Astrocyte (in vitro differentiated cells and primary cell): ENCODE measurements around the gene SERPINB6. TPM values are rescaled to one million over a fixed set of nuclear protein-coding genes. Genes with fewer than 3 reads are reported as not detected.

ENCODE experiments used
- DNase-seq: peaks from one replicate; pipeline ENCODE4 v3.0.0-alpha.2; 2010; ENCODE audit warnings: low read depth
- FAIRE-seq: peaks from 2 replicates; lab custom pipeline; 2011; peaks lifted over from hg19 to GRCh38; lab: Jason Lieb, UNC
- H2AFZ ChIP-seq: 2 replicates; pipeline ENCODE4 v1.6.0; 2012; ENCODE audit warnings: low read depth, low read length, inconsistent platforms
- H3K27ac ChIP-seq: 2 replicates; pipeline ENCODE4 v1.5.1; 2011; ENCODE audit warnings: low read depth, low read length, inconsistent platforms
- H3K27me3 ChIP-seq: 2 replicates; pipeline ENCODE4 v1.6.0; 2011; ENCODE audit warnings: low read length, inconsistent platforms; ENCODE audit not compliant: insufficient read depth
- H3K36me3 ChIP-seq: 2 replicates; pipeline ENCODE4 v1.5.1; 2011; ENCODE audit warnings: low read length, inconsistent platforms; ENCODE audit not compliant: insufficient read depth
- H3K4me1 ChIP-seq: 2 replicates; pipeline ENCODE4 v1.5.1; 2011; ENCODE audit warnings: low read length, inconsistent platforms; ENCODE audit not compliant: insufficient read depth
- H3K4me2 ChIP-seq: 2 replicates; pipeline ENCODE4 v1.6.0; 2012; ENCODE audit warnings: low read length, inconsistent platforms
- H3K4me3 ChIP-seq: 2 replicates; pipeline ENCODE4 v1.5.1; 2011; ENCODE audit warnings: low read depth, mild to moderate bottlenecking, low read length, inconsistent platforms; ENCODE audit not compliant: insufficient read depth
- H3K79me2 ChIP-seq: 2 replicates; pipeline ENCODE4 v1.6.0; 2012; ENCODE audit warnings: mild to moderate bottlenecking, low read length, inconsistent platforms; ENCODE audit not compliant: insufficient read depth
- H3K9ac ChIP-seq: 2 replicates; pipeline ENCODE4 v1.6.0; 2012; ENCODE audit warnings: mild to moderate bottlenecking, low read length, inconsistent platforms
- H3K9me3 ChIP-seq: 2 replicates; pipeline ENCODE4 v1.5.1; 2012; ENCODE audit warnings: low read depth, mild to moderate bottlenecking, low read length, inconsistent platforms; ENCODE audit not compliant: insufficient read depth
- H4K20me1 ChIP-seq: 2 replicates; pipeline ENCODE4 v1.6.0; 2012; ENCODE audit warnings: low read length, inconsistent platforms; ENCODE audit not compliant: insufficient read depth
- H3K27ac Mint-ChIP-seq: one replicate; pipeline ENCODE4 v1.8.0; 2021; ENCODE audit warnings: mild to moderate bottlenecking, mixed read lengths; ENCODE audit not compliant: unreplicated experiment
- H3K27me3 Mint-ChIP-seq: one replicate; pipeline ENCODE4 v1.8.0; 2021; ENCODE audit warnings: low read depth, mixed read lengths; ENCODE audit not compliant: unreplicated experiment
- H3K36me3 Mint-ChIP-seq: one replicate; pipeline ENCODE4 v1.8.0; 2021; ENCODE audit warnings: low read depth, mixed read lengths; ENCODE audit not compliant: unreplicated experiment
- H3K4me1 Mint-ChIP-seq: one replicate; pipeline ENCODE4 v1.8.0; 2021; ENCODE audit warnings: low read depth, mixed read lengths; ENCODE audit not compliant: unreplicated experiment
- H3K4me3 Mint-ChIP-seq: one replicate; pipeline ENCODE4 v1.8.0; 2021; ENCODE audit warnings: mild to moderate bottlenecking, moderate library complexity, mixed read lengths; ENCODE audit not compliant: unreplicated experiment
- H3K9me3 Mint-ChIP-seq: one replicate; pipeline ENCODE4 v1.8.0; 2021; ENCODE audit warnings: mild to moderate bottlenecking, mixed read lengths; ENCODE audit not compliant: unreplicated experiment
- EZH2 ChIP-seq: IDR thresholded peaks from 2 replicates; pipeline ENCODE4 v1.6.1; 2012; ENCODE audit warnings: mild to moderate bottlenecking, low read length, inconsistent platforms; ENCODE audit not compliant: insufficient read depth
- total RNA-seq: library from RNA; stranded (reverse); gene quantifications from 2 replicates; pipeline ENCODE4 v1.2.1, GENCODE V29; 2021
- TF ChIP-seq, protein P1 (sequence below): IDR thresholded peaks from 2 replicates; pipeline ENCODE4 v1.5.1; 2011; ENCODE audit warnings: low read depth, mild to moderate bottlenecking, inconsistent platforms, low read length, moderate library complexity; ENCODE audit not compliant: insufficient read depth

SERPINB6 gene
- total RNA-seq, 1 donor from 2014 or later, result 68.4 TPM

DNA sequence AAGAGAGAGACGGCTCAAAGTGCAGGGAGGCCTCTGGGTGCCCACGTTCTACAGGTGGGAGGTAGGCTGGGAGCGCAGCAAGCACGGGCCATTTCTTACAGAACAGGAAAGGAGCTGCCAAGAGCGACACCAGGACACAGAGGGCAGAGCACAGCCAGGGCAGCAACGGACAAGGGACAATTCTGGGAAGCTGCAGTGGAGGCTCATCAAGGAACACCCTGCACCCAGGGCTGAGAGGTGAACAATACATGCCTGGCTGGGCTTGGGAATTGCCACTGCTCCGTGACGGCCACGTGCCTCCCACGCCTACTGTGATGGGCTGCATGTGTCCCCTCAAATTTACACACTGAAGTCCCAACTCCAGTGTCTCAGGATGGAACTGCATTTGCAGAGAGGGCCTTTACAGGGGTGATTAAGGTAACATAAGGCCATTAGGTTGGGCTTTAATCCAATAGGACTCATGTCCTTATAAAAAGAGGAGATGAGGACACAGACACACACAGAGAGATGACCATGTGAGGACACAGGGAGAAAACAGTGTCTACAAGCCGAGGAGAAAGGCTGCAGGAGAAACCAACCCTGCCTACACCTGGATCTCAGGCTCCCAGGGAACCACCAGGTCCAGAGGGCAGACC lies 13.6 kb downstream of the SERPINB6 start:
- DNase-seq, result no peak
- Histone ChIP-seq H3K27me3 (no peaks in the 10 kb centered on the region), H4K20me1 (peaks cover 7% of the 10 kb centered on the region), H3K36me3 (no peaks in the 10 kb centered on the region), H3K79me2 (peaks cover 52% of the 10 kb centered on the region), H3K9ac (no peak overlapping the region), H3K4me1 (peaks cover 19% of the 10 kb centered on the region), H3K4me3 (no peak overlapping the region), H3K4me2 (no peak overlapping the region), H2AFZ (no peak overlapping the region), H3K9me3 (no peaks in the 10 kb centered on the region), H3K27ac (no peak overlapping the region)
- Mint-ChIP-seq H3K4me1 (peaks cover 18% of the 10 kb centered on the region), H3K36me3 (peaks cover 12% of the 10 kb centered on the region), H3K27me3 (no peaks in the 10 kb centered on the region), H3K9me3 (no peaks in the 10 kb centered on the region), H3K27ac (peak overlapping the region; percentile 53), H3K4me3 (peak overlapping the region; percentile 40)
- TF ChIP-seq, protein P1, sequence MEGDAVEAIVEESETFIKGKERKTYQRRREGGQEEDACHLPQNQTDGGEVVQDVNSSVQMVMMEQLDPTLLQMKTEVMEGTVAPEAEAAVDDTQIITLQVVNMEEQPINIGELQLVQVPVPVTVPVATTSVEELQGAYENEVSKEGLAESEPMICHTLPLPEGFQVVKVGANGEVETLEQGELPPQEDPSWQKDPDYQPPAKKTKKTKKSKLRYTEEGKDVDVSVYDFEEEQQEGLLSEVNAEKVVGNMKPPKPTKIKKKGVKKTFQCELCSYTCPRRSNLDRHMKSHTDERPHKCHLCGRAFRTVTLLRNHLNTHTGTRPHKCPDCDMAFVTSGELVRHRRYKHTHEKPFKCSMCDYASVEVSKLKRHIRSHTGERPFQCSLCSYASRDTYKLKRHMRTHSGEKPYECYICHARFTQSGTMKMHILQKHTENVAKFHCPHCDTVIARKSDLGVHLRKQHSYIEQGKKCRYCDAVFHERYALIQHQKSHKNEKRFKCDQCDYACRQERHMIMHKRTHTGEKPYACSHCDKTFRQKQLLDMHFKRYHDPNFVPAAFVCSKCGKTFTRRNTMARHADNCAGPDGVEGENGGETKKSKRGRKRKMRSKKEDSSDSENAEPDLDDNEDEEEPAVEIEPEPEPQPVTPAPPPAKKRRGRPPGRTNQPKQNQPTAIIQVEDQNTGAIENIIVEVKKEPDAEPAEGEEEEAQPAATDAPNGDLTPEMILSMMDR, result no peak
- no peak for TF ChIP-seq EZH2
- FAIRE-seq, result no peak

DNA sequence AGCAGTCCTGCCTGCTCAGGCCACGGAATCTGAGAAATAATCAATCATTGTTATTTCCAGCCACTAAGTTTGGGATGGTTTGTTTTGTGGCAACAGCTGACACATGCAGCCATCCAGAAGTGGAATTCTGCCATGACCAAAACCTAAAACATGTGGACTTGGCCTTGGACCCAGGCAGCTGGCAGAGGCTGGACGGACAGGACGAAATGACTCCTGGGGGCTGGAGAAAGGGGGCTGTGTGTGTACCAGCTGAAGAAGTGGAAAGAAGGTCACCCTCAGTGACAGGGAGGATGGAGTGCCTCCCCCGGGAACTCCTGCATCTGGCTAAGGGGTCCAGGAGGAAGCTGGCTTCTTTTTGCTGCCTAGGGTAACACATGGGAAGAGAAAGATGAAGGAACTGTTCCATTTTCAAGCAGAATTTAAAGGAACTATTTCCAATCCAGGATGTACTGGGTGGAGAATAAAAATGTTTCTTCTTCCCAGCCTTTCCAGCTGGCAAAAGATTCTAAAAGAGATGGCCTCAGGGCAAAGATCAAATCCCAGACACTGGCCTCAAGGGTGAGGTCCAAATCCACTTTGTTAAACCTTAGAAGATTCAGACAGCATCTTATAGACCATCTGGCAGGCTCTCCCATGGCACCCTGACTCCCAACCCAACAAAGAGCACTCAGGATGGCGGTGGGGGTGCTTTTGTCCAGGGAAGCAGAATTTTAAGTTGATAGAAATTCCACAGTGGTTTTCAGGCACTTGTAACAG lies 14.3 kb downstream of the SERPINB6 start:
- no peak for TF ChIP-seq EZH2
- TF ChIP-seq, protein P1, result no peak
- H3K4me3 ChIP-seq, result no peak overlapping the region
- no peak overlapping the region for H3K9ac ChIP-seq
- peaks cover 18% of the 10 kb centered on the region for H3K4me1 Mint-ChIP-seq
- H3K36me3 Mint-ChIP-seq, result peaks cover 16% of the 10 kb centered on the region
- H3K4me3 Mint-ChIP-seq, result peak overlapping the region; percentile 40
- H3K79me2 ChIP-seq, result peaks cover 45% of the 10 kb centered on the region
- no peak for FAIRE-seq
- H3K9me3 ChIP-seq, result no peaks in the 10 kb centered on the region
- H3K27ac ChIP-seq, result no peak overlapping the region
- no peaks in the 10 kb centered on the region for H3K27me3 Mint-ChIP-seq
- H3K4me2 ChIP-seq, result no peak overlapping the region
- H3K9me3 Mint-ChIP-seq, result no peaks in the 10 kb centered on the region
- DNase-seq, result no peak
- H3K36me3 ChIP-seq, result no peaks in the 10 kb centered on the region
- no peaks in the 10 kb centered on the region for H3K27me3 ChIP-seq
- peak overlapping the region; percentile 7 for H3K27ac Mint-ChIP-seq
- H4K20me1 ChIP-seq, result peaks cover 7% of the 10 kb centered on the region
- no peak overlapping the region for H2AFZ ChIP-seq
- H3K4me1 ChIP-seq, result peaks cover 25% of the 10 kb centered on the region

DNA sequence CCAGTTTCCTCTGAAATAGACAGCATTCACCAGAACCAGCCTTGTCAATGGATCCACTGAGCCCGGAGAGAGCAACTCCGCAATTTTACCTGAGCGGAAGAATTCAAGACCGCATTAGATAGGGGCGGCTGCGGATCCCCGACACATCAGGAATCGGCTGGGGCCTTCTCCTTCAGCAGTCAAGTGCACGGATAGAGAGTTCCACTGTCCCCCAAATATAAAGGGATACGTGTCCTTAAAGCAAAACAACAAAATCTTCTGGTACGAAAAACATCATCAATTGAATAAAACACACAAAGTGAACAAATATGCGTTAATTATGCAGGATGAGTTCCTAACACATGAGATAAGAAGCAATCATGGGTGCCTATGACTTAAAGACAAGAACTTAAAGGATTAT lies 18.3 kb downstream of the SERPINB6 start:
- no peak overlapping the region for H3K4me3 Mint-ChIP-seq
- no peaks in the 10 kb centered on the region for H3K27me3 ChIP-seq
- peaks cover 7% of the 10 kb centered on the region for H3K36me3 ChIP-seq
- no peaks in the 10 kb centered on the region for H3K4me1 Mint-ChIP-seq
- H3K27ac Mint-ChIP-seq, result no peak overlapping the region
- H3K9me3 ChIP-seq, result no peaks in the 10 kb centered on the region
- peaks cover 14% of the 10 kb centered on the region for H3K79me2 ChIP-seq
- no peak overlapping the region for H3K4me3 ChIP-seq
- DNase-seq (no peak), FAIRE-seq (no peak)
- H3K9me3 Mint-ChIP-seq, result no peaks in the 10 kb centered on the region
- H3K36me3 Mint-ChIP-seq, result peaks cover 32% of the 10 kb centered on the region
- peak overlapping the region; percentile 19 for H3K27ac ChIP-seq
- peaks cover 10% of the 10 kb centered on the region for H3K4me1 ChIP-seq
- TF ChIP-seq EZH2, result no peak
- TF ChIP-seq, protein P1, result no peak
- peak overlapping the region; percentile 43 for H3K4me2 ChIP-seq
- H3K9ac ChIP-seq, result peak overlapping the region; percentile 17
- peak overlapping the region; percentile 80 for H2AFZ ChIP-seq
- no peaks in the 10 kb centered on the region for H4K20me1 ChIP-seq
- H3K27me3 Mint-ChIP-seq, result peaks cover 3% of the 10 kb centered on the region
